Naive thymus-derived CD4-positive, alpha-beta T cell (primary cell): Measurements from ENCODE around the gene LCN6. TPM values are rescaled to one million over a fixed set of nuclear protein-coding genes. Genes with fewer than 3 reads are reported as not detected.
"Not testable (repeated sequence)": the region's sequence is repeated elsewhere in the genome, so short reads cannot be mapped to it uniquely, and the experiment has no call there.

Experiments used
- ATAC-seq: fragments of 150-1000 bp; cut with Tn5 transposase; 2 replicates; pipeline ENCODE4 v1.10.0; 2021; ENCODE audit warnings: mild to moderate bottlenecking, moderate library complexity
- CTCF ChIA-PET: fragments of 350-600 bp; sonication (Branson Sonifier 250); formaldehyde crosslinking; loops from one replicate; lab custom pipeline; 2021; ENCODE audit warnings: antibody characterized with exemption; lab: Charles Lee
- POLR2A ChIA-PET: fragments of 350-600 bp; sonication (Branson Sonifier 250); formaldehyde crosslinking; loops from one replicate; lab custom pipeline; 2021; ENCODE audit warnings: antibody characterized with exemption, inconsistent platforms; lab: Charles Lee
- DNase-seq, 9 donors: peaks; one replicate each; pipeline versions ENCODE4 v3.0.0 to v3.0.0-alpha.2; 2020 to 2022; ENCODE audit warnings: mixed read lengths in 1 of 9
- H3K27ac ChIP-seq: one replicate; pipeline ENCODE4 v1.7.0; 2013; ENCODE audit warnings: mild to moderate bottlenecking, low read depth, low read length, moderate library complexity
- H3K27me3 ChIP-seq, 2 donors: one replicate each; pipeline ENCODE4 v1.7.0; 2013; ENCODE audit warnings: low read length in 2 of 2, mild to moderate bottlenecking in 2 of 2, moderate library complexity in 2 of 2; ENCODE audit not compliant: control insufficient read depth in 2 of 2, insufficient read depth in 2 of 2
- H3K36me3 ChIP-seq, 3 experiments: 1 replicate in 2 of 3; 2 replicates in 1 of 3; pipeline ENCODE4 v1.7.0; 2013; ENCODE audit warnings: low read length in 3 of 3, mild to moderate bottlenecking in 3 of 3, moderate library complexity in 1 of 3; ENCODE audit not compliant: insufficient read depth in 3 of 3, control insufficient read depth in 2 of 3
- H3K4me1 ChIP-seq, 2 donors: one replicate each; pipeline ENCODE4 v1.7.0; 2013; ENCODE audit warnings: low read length in 2 of 2, mild to moderate bottlenecking in 2 of 2, moderate library complexity in 1 of 2; ENCODE audit not compliant: control insufficient read depth in 2 of 2, insufficient read depth in 2 of 2
- H3K4me3 ChIP-seq: 2 replicates; pipeline ENCODE4 v1.7.0; 2013; ENCODE audit warnings: mild to moderate bottlenecking, low read length
- H3K9me3 ChIP-seq, 3 experiments: 1 replicate in 2 of 3; 2 replicates in 1 of 3; pipeline ENCODE4 v1.7.0; 2013; ENCODE audit warnings: low read length in 3 of 3; ENCODE audit not compliant: control insufficient read depth in 2 of 3
- H3K27ac Mint-ChIP-seq, 9 donors: one replicate each; pipeline ENCODE4 v1.8.0; 2020 to 2022; ENCODE audit warnings: mixed read lengths in 9 of 9, mild to moderate bottlenecking in 8 of 9, moderate library complexity in 5 of 9, inconsistent platforms in 2 of 9
- H3K27me3 Mint-ChIP-seq, 5 donors: one replicate each; pipeline ENCODE4 v1.8.0; 2021 to 2022; ENCODE audit warnings: mixed read lengths in 5 of 5, mild to moderate bottlenecking in 1 of 5
- H3K36me3 Mint-ChIP-seq, 5 donors: one replicate each; pipeline ENCODE4 v1.8.0; 2020 to 2022; ENCODE audit warnings: mixed read lengths in 5 of 5, mild to moderate bottlenecking in 3 of 5, inconsistent platforms in 1 of 5
- H3K4me1 Mint-ChIP-seq, 7 donors: one replicate each; pipeline ENCODE4 v1.8.0; 2020 to 2022; ENCODE audit warnings: mixed read lengths in 7 of 7, mild to moderate bottlenecking in 3 of 7, inconsistent platforms in 1 of 7
- H3K4me3 Mint-ChIP-seq, 10 donors: one replicate each; pipeline ENCODE4 v1.8.0; 2020 to 2022; ENCODE audit warnings: mild to moderate bottlenecking in 10 of 10, mixed read lengths in 10 of 10, moderate library complexity in 6 of 10, inconsistent platforms in 2 of 10
- H3K9me3 Mint-ChIP-seq, 11 donors: one replicate each; pipeline ENCODE4 v1.8.0; 2020 to 2022; ENCODE audit warnings: mixed read lengths in 11 of 11, mild to moderate bottlenecking in 4 of 11, inconsistent platforms in 1 of 11, moderate library complexity in 1 of 11
- intact Hi-C, 2 donors: fragments of 100-400 bp; cut with micrococcal nuclease; formaldehyde crosslinking; loops; one replicate each; pipeline ENCODE4 v1.15.1; 2023
- polyA plus RNA-seq, 2 donors: library from polyadenylated mRNA; unstranded; fragments of 300-500 nt; fragmentation: Illumina TruSeq; gene quantifications; one replicate each; pipeline ENCODE4 v1.2.3, GENCODE V29; 2021
- total RNA-seq, 6 experiments: library from RNA in 5 of 6; stranded (reverse) in 5 of 6; gene quantifications; 1 replicate in 5 of 6; 2 replicates in 1 of 6; pipeline ENCODE4 v1.2.3 and lab custom pipeline; 2021 to 2026

LCN6 gene
- total and polyA plus RNA-seq, 7 experiments from 2014 or later, result not detected

GRCh38 chr9:136766410-136767120, 18.2 kb upstream of the LCN6 start:
- H3K4me1 Mint-ChIP-seq, H3K27ac ChIP-seq, H3K36me3 ChIP-seq, H3K4me1 ChIP-seq, ATAC-seq, H3K9me3 Mint-ChIP-seq, intact Hi-C loops, CTCF ChIA-PET, POLR2A ChIA-PET, H3K27me3 ChIP-seq, H3K4me3 ChIP-seq, H3K36me3 Mint-ChIP-seq, H3K9me3 ChIP-seq: not testable (repeated sequence)
- peak overlapping the region in 2 of 10 donors; percentile 10 to 18 for H3K4me3 Mint-ChIP-seq
- H3K27ac Mint-ChIP-seq, result peak overlapping the region in 1 of 9 donors; percentile 16
- peak in 1 of 9 donors; percentile 51 for DNase-seq
- H3K27me3 Mint-ChIP-seq, result peaks cover 0 to 22% (median 13%) of the 10 kb centered on the region in 5 donors

GRCh38 chr9:136765745-136766409, 17.6 kb upstream of the LCN6 start:
- CTCF ChIA-PET, DNase-seq, H3K36me3 ChIP-seq, H3K4me1 ChIP-seq, H3K36me3 Mint-ChIP-seq, H3K4me3 ChIP-seq, H3K4me3 Mint-ChIP-seq, H3K9me3 Mint-ChIP-seq, H3K9me3 ChIP-seq, H3K27me3 ChIP-seq, intact Hi-C loops, H3K27ac Mint-ChIP-seq, H3K27ac ChIP-seq, POLR2A ChIA-PET, ATAC-seq: not testable (repeated sequence)
- peaks cover 0 to 12% (median 0%) of the 10 kb centered on the region in 7 donors for H3K4me1 Mint-ChIP-seq
- H3K27me3 Mint-ChIP-seq, result peaks cover 1 to 22% (median 13%) of the 10 kb centered on the region in 5 donors

- POLR2A ChIA-PET, result no interaction called here
- H3K4me1 ChIP-seq, result no peaks in the 10 kb centered on the region
- DNase-seq (no peak), ATAC-seq (no peak)
- no peak overlapping the region for H3K4me3 ChIP-seq
- H3K27me3 ChIP-seq, result no peaks in the 10 kb centered on the region
- H3K4me1 Mint-ChIP-seq, result peaks cover 0 to 14% (median 0%) of the 10 kb centered on the region in 7 donors
- H3K27me3 Mint-ChIP-seq, result peaks cover 4 to 24% (median 15%) of the 10 kb centered on the region in 5 donors
- no peaks in the 10 kb centered on the region for H3K36me3 ChIP-seq
- H3K27ac ChIP-seq, result no peak overlapping the region
- no peak overlapping the region for H3K27ac Mint-ChIP-seq
- H3K9me3 Mint-ChIP-seq, result no peaks in the 10 kb centered on the region
- CTCF ChIA-PET, result interaction anchor here (0.5 kb wide), 1 partner anchor 14 kb away, joined by 9 read pairs; no protein-coding TSS in a partner anchor
- no peaks in the 10 kb centered on the region for H3K36me3 Mint-ChIP-seq
- intact Hi-C loops, result no loop called here
- H3K9me3 ChIP-seq, result no peaks in the 10 kb centered on the region
- H3K4me3 Mint-ChIP-seq, result no peak overlapping the region
Measured at GRCh38 chr9:136765041-136765440, 16.7 kb upstream of the LCN6 start.

- Mint-ChIP-seq H3K4me3 (no peak within 1 kb of the TSS), H3K4me1 (peaks cover 0 to 12% (median 0%) of the 10 kb centered on the region in 7 donors), H3K27ac (no peak within 1 kb of the TSS), H3K9me3 (no peaks in the 10 kb centered on the region), H3K27me3 (peaks cover 4 to 26% (median 15%) of the 10 kb centered on the region in 5 donors), H3K36me3 (no peaks in the 10 kb centered on the region)
- Histone ChIP-seq H3K4me3 (no peak within 1 kb of the TSS), H3K9me3 (no peaks in the 10 kb centered on the region), H3K4me1 (no peaks in the 10 kb centered on the region), H3K36me3 (no peaks in the 10 kb centered on the region), H3K27ac (no peak within 1 kb of the TSS), H3K27me3 (no peaks in the 10 kb centered on the region)
- intact Hi-C loops, result no loop called here
- POLR2A ChIA-PET, result interaction anchor here (0.7 kb wide), 1 partner anchor 36 kb away, joined by 3 read pairs; no protein-coding TSS in a partner anchor
- DNase-seq (no peak), ATAC-seq (no peak)
- CTCF ChIA-PET, result no interaction called here
Measured at GRCh38 chr9:136764301-136764891, 16.1 kb upstream of the LCN6 start, which contains the start of gene LCN15. Gene LCN15 (minus strand): TSS chr9:136764518. CDS start chr9:136764488, 30 bp downstream.

- no peak overlapping the region for H3K4me3 ChIP-seq
- POLR2A ChIA-PET, result interaction anchor here (0.7 kb wide), 1 partner anchor 35 kb away, joined by 3 read pairs; no protein-coding TSS in a partner anchor
- no peak for ATAC-seq
- H3K27ac ChIP-seq, result no peak overlapping the region
- Mint-ChIP-seq H3K36me3 (no peaks in the 10 kb centered on the region), H3K27me3 (peaks cover 4 to 26% (median 15%) of the 10 kb centered on the region in 5 donors), H3K4me1 (peaks cover 0 to 12% (median 0%) of the 10 kb centered on the region in 7 donors), H3K27ac (no peak overlapping the region), H3K4me3 (no peak overlapping the region), H3K9me3 (no peaks in the 10 kb centered on the region)
- intact Hi-C loops, result no loop called here
- CTCF ChIA-PET, result no interaction called here
- no peaks in the 10 kb centered on the region for H3K4me1 ChIP-seq
- H3K9me3 ChIP-seq, result no peaks in the 10 kb centered on the region
- H3K36me3 ChIP-seq, result no peaks in the 10 kb centered on the region
- H3K27me3 ChIP-seq, result no peaks in the 10 kb centered on the region
- DNase-seq, result no peak
Measured at GRCh38 chr9:136763649-136764035, 15.3 kb upstream of the LCN6 start.

GRCh38 chr9:136762915-136763648, 14.8 kb upstream of the LCN6 start:
- no peak overlapping the region for H3K27ac Mint-ChIP-seq

More at GRCh38 chr9:136762915-136763648, 14.8 kb upstream of the LCN6 start:
- Histone ChIP-seq H3K4me3 (no peak overlapping the region), H3K9me3 (no peaks in the 10 kb centered on the region), H3K27me3 (no peaks in the 10 kb centered on the region), H3K36me3 (no peaks in the 10 kb centered on the region), H3K4me1 (no peaks in the 10 kb centered on the region), H3K27ac (no peak overlapping the region)
- peak in 1 of 9 donors; percentile 67 for DNase-seq
- intact Hi-C loops, result no loop called here
- ATAC-seq, result peak; percentile 47
- ChIA-PET POLR2A (no interaction called here), CTCF (no interaction called here)
- H3K4me3 Mint-ChIP-seq, result no peak overlapping the region
- H3K4me1 Mint-ChIP-seq, result peaks cover 0 to 12% (median 0%) of the 10 kb centered on the region in 7 donors
- H3K36me3 Mint-ChIP-seq, result no peaks in the 10 kb centered on the region
- no peaks in the 10 kb centered on the region for H3K9me3 Mint-ChIP-seq
- peaks cover 4 to 26% (median 15%) of the 10 kb centered on the region in 5 donors for H3K27me3 Mint-ChIP-seq
